Transverse colon (tissue), 4 donors: ENCODE results near the gene VWA8. TPM values are rescaled to one million over a fixed set of nuclear protein-coding genes. Genes with fewer than 3 reads are reported as not detected.

Experiments
- DNase-seq: peaks from one replicate; pipeline ENCODE4 v3.0.0-alpha.2; 2019
- H3K27ac ChIP-seq, 4 donors: fragments of 200-600 bp; sonication (generic); 2 replicates each; pipeline ENCODE4 v1.5.1; 2016 to 2018; ENCODE audit warnings: inconsistent platforms in 4 of 4
- H3K27me3 ChIP-seq: fragments of 200-600 bp; sonication (generic); 2 replicates; pipeline ENCODE4 v1.5.1; 2017; ENCODE audit warnings: inconsistent platforms
- H3K36me3 ChIP-seq, 4 donors: fragments of 200-600 bp; sonication (generic); 2 replicates each; pipeline ENCODE4 v1.5.1; 2017 to 2019; ENCODE audit warnings: inconsistent platforms in 4 of 4
- H3K4me1 ChIP-seq, 4 donors: fragments of 200-600 bp; sonication (generic); 2 replicates each; pipeline ENCODE4 v1.5.1; 2017 to 2020; ENCODE audit warnings: inconsistent platforms in 4 of 4
- H3K4me3 ChIP-seq, 4 donors: fragments of 200-600 bp; sonication (generic); 1 replicate in 1 of 4; 2 replicates in 3 of 4; pipeline versions ENCODE4 v1.5.1 to v1.6.1; 2017 to 2019; ENCODE audit warnings: inconsistent platforms in 4 of 4
- H3K9me3 ChIP-seq, 2 donors: fragments of 200-600 bp; sonication (generic); 2 replicates each; pipeline ENCODE4 v1.5.1; 2017 to 2019; ENCODE audit warnings: inconsistent platforms in 2 of 2
- CTCF ChIP-seq, 5 experiments: fragments of 200-600 bp in 3 of 5; fragments of 450-650 bp in 2 of 5; sonication (generic) in 3 of 5; IDR thresholded peaks; 1 replicate in 2 of 5; 2 replicates in 3 of 5; pipeline ENCODE4 v1.5.1; 2016 to 2017; ENCODE audit warnings: antibody characterized with exemption in 5 of 5, inconsistent platforms in 3 of 5, mild to moderate bottlenecking in 2 of 5, moderate library complexity in 1 of 5
- EP300 ChIP-seq: sonication (generic); formaldehyde crosslinking; IDR thresholded peaks from one replicate; pipeline ENCODE4 v1.6.1; 2017; ENCODE audit warnings: antibody characterized with exemption, low read depth
- POLR2A ChIP-seq: fragments of 450-650 bp; IDR thresholded peaks from one replicate; pipeline ENCODE4 v1.6.1; 2016; ENCODE audit warnings: antibody characterized with exemption, mild to moderate bottlenecking, moderate library complexity
- POLR2AphosphoS5 ChIP-seq, 3 donors: sonication (generic); formaldehyde crosslinking; IDR thresholded peaks; one replicate each; pipeline ENCODE4 v1.6.1; 2016; ENCODE audit warnings: antibody characterized with exemption in 3 of 3
- WGBS, 2 donors: methylation state at CpG; one replicate each; pipeline ENCODE4 v1.1.5; 2018; ENCODE audit warnings: low coverage in 1 of 2; 5-methylcytosine and 5-hydroxymethylcytosine counted together
- in situ Hi-C, 4 donors: fragments of 200-750 bp; cut with MboI; loops; one replicate each; pipeline versions ENCODE4 v1.15.0 to v1.15.1; 2017; ENCODE audit warnings: low sequenced_read_pairs in 3 of 4, low pct_ligation_motif_present in 1 of 4, low pct_unique_long_range_greater_than_20kb in 1 of 4
- intact Hi-C: fragments of 100-400 bp; cut with DNase I; formaldehyde crosslinking; loops from one replicate; pipeline ENCODE4 v1.15.1; 2023; ENCODE audit warnings: low total_unique reads
- total RNA-seq, 4 donors: library from RNA; depleted of rRNA; stranded (reverse); fragments of >200 nt; gene quantifications; one replicate each; pipeline ENCODE4 v1.1.0, GENCODE V29; 2016

The VWA8 gene
- total RNA-seq, 4 donors from 2014 or later = 12.7 to 65.1 (median 35.0) TPM

GRCh38 chr13:41973247-41973741, 12.4 kb upstream of the VWA8 start:
- no peaks in the 10 kb centered on the region for H3K36me3 ChIP-seq
- in situ Hi-C loops (no loop called here), intact Hi-C loops (no loop called here)
- H3K27me3 ChIP-seq = no peaks in the 10 kb centered on the region
- H3K9me3 ChIP-seq = no peaks in the 10 kb centered on the region
- 78 to 93% methylated on average over 2 to 7 of the region's 7 CpGs for WGBS, 2 donors
- DNase-seq = no peak
- no peak overlapping the region for H3K27ac ChIP-seq
- no peak overlapping the region for H3K4me3 ChIP-seq
- peaks cover 0 to 4% (median 0%) of the 10 kb centered on the region in 4 donors for H3K4me1 ChIP-seq
- TF ChIP-seq POLR2AphosphoS5 (IDR thresholded peaks at IDR 0.05) (no peak), CTCF (IDR thresholded peaks at IDR 0.05) (no peak), POLR2A (no peak), EP300 (no peak)

- H3K27me3 ChIP-seq = no peaks in the 10 kb centered on the region
- TF ChIP-seq CTCF (IDR thresholded peaks at IDR 0.05) = no peak
- TF ChIP-seq EP300 = no peak
- TF ChIP-seq POLR2A = no peak
- TF ChIP-seq POLR2AphosphoS5 (IDR thresholded peaks at IDR 0.05) = no peak
- no peaks in the 10 kb centered on the region for H3K9me3 ChIP-seq
- no peak overlapping the region for H3K27ac ChIP-seq
- 59 to 60% methylated on average over 5 of the region's 5 CpGs for WGBS, 2 donors
- DNase-seq = no peak
- peaks cover 0 to 4% (median 0%) of the 10 kb centered on the region in 4 donors for H3K4me1 ChIP-seq
- intact Hi-C loops (no loop called here), in situ Hi-C loops (no loop called here)
- no peak overlapping the region for H3K4me3 ChIP-seq
- H3K36me3 ChIP-seq = no peaks in the 10 kb centered on the region
These were observed 10.9 kb upstream of the VWA8 start for GRCh38 chr13:41971848-41972247.

- Histone ChIP-seq H3K9me3 (no peaks in the 10 kb centered on the region), H3K4me3 (no peak overlapping the region), H3K27ac (no peak overlapping the region), H3K4me1 (peaks cover 0 to 4% (median 0%) of the 10 kb centered on the region in 4 donors), H3K36me3 (no peaks in the 10 kb centered on the region), H3K27me3 (no peaks in the 10 kb centered on the region)
- in situ Hi-C loops = no loop called here
- DNase-seq = no peak
- 79 to 98% methylated on average over 2 of the region's 2 CpGs for WGBS, 2 donors
- intact Hi-C loops = no loop called here
- TF ChIP-seq EP300 (no peak), CTCF (IDR thresholded peaks at IDR 0.05) (no peak), POLR2AphosphoS5 (IDR thresholded peaks at IDR 0.05) (no peak), POLR2A (no peak)
These were observed 10.0 kb upstream of the VWA8 start for GRCh38 chr13:41970918-41971317.

- H3K9me3 ChIP-seq = no peaks in the 10 kb centered on the region
- in situ Hi-C loops (no loop called here), intact Hi-C loops (no loop called here)
- H3K27ac ChIP-seq = no peak overlapping the region
- H3K4me1 ChIP-seq = peaks cover 0 to 4% (median 0%) of the 10 kb centered on the region in 4 donors
- no peak for DNase-seq
- no peaks in the 10 kb centered on the region for H3K27me3 ChIP-seq
- no peak for TF ChIP-seq CTCF (IDR thresholded peaks at IDR 0.05)
- no peak for TF ChIP-seq POLR2A
- no peak for TF ChIP-seq EP300
- TF ChIP-seq POLR2AphosphoS5 (IDR thresholded peaks at IDR 0.05) = no peak
- H3K36me3 ChIP-seq = no peaks in the 10 kb centered on the region
- H3K4me3 ChIP-seq = no peak overlapping the region
These were observed 9.1 kb upstream of the VWA8 start for GRCh38 chr13:41970022-41970421.
